A549 (cell line): ENCODE results near the gene ETFDH. TPM values are rescaled to one million over a fixed set of nuclear protein-coding genes. Genes with fewer than 3 reads are reported as not detected.

Experiments used
- ATAC-seq, 2 experiments: fragments of 200-7000 bp in 1 of 2; fragments of >200 bp in 1 of 2; cut with Nextera tagmentation in 1 of 2; cut with Tn5 transposase in 1 of 2; 3 replicates each; pipeline versions ENCODE4 v1.8.0 to v1.9.1; 2018 to 2020; ENCODE audit warnings: mild to moderate bottlenecking in 1 of 2, moderate library complexity in 1 of 2
- CTCF ChIA-PET: fragments of 300-600 bp; sonication (Branson Sonifier 250); formaldehyde crosslinking; extraction: SDS; loops from one replicate; lab custom pipeline; 2021; ENCODE audit warnings: antibody characterized with exemption, inconsistent platforms; lab: Yijun Ruan, JAX
- POLR2A ChIA-PET: fragments of 350-600 bp; formaldehyde crosslinking; extraction: SDS; loops from one replicate; lab custom pipeline; 2021; ENCODE audit warnings: antibody characterized with exemption, inconsistent platforms; lab: Yijun Ruan, JAX
- DNase-seq, 2 experiments: peaks; one replicate each; pipeline versions ENCODE4 v3.0.0 to v3.0.0-alpha.2; 2011 to 2016; ENCODE audit warnings: low read depth in 1 of 2, low spot score in 1 of 2
- FAIRE-seq: peaks from 2 replicates; lab custom pipeline; 2011; peaks lifted over from hg19 to GRCh38; lab: Jason Lieb, UNC
- H3K27ac ChIP-seq, 2 experiments: fragments of >200 bp; sonication (Bioruptor Twin); formaldehyde crosslinking; 3 replicates each; pipeline ENCODE4 v1.5.1; 2016 to 2017
- H3K4me1 ChIP-seq: fragments of >200 bp; sonication (Bioruptor Twin); formaldehyde crosslinking; 3 replicates; pipeline ENCODE4 v1.6.1; 2016
- H3K4me2 ChIP-seq: fragments of >200 bp; sonication (Bioruptor Twin); formaldehyde crosslinking; 3 replicates; pipeline ENCODE4 v1.6.1; 2016
- H3K4me3 ChIP-seq: fragments of >200 bp; sonication (Bioruptor Twin); formaldehyde crosslinking; 3 replicates; pipeline ENCODE4 v1.5.1; 2016
- H3K9me3 ChIP-seq: fragments of >200 bp; sonication (Bioruptor Twin); formaldehyde crosslinking; 3 replicates; pipeline ENCODE4 v1.6.1; 2016
- BHLHE40 ChIP-seq: IDR thresholded peaks from 2 replicates; pipeline ENCODE4 v1.6.1; 2012; ENCODE audit warnings: low read depth, low read length, inconsistent platforms
- CEBPB ChIP-seq, 2 experiments: fragments of >200 bp in 1 of 2; sonication (Bioruptor Twin) in 1 of 2; formaldehyde crosslinking in 1 of 2; IDR thresholded peaks; 2 replicates each; pipeline ENCODE4 v1.6.1; 2012 to 2016
- CHD4 ChIP-seq: fragments of 200-600 bp; sonication (generic); IDR thresholded peaks from 2 replicates; pipeline ENCODE4 v1.6.1; 2016; ENCODE audit warnings: antibody characterized with exemption, mild to moderate bottlenecking, borderline replicate concordance
- ESRRA ChIP-seq: fragments of 150-350 bp; IDR thresholded peaks from 2 replicates; pipeline ENCODE4 v1.6.1; 2014; ENCODE audit warnings: mild to moderate bottlenecking, low read length, borderline replicate concordance
- FOSB ChIP-seq: fragments of 250-450 bp; sonication (Bioruptor Pico); IDR thresholded peaks from 2 replicates; pipeline ENCODE4 v1.5.0; 2020; ENCODE audit warnings: mild to moderate bottlenecking, moderate library complexity
- HMGXB4 ChIP-seq: fragments of 250-450 bp; sonication (Bioruptor Pico); IDR thresholded peaks from 2 replicates; pipeline ENCODE4 v1.5.0; 2021; ENCODE audit warnings: mild to moderate bottlenecking, moderate library complexity, borderline replicate concordance
- HOXA7 ChIP-seq: fragments of 250-450 bp; sonication (Bioruptor Pico); IDR thresholded peaks from 2 replicates; pipeline ENCODE4 v1.5.0; 2020; ENCODE audit warnings: mild to moderate bottlenecking, moderate library complexity
- MAFK ChIP-seq: fragments of 450-650 bp; IDR thresholded peaks from 2 replicates; pipeline ENCODE4 v1.6.1; 2014; ENCODE audit not compliant: partially characterized antibody
- MAX ChIP-seq: IDR thresholded peaks from 2 replicates; pipeline ENCODE4 v1.6.1; 2012
- MAZ ChIP-seq: fragments of 150-350 bp; IDR thresholded peaks from 2 replicates; pipeline ENCODE4 v1.6.1; 2014; ENCODE audit warnings: antibody characterized with exemption, low read depth, low read length, borderline replicate concordance
- MYC ChIP-seq: IDR thresholded peaks from 2 replicates; pipeline ENCODE4 v1.6.1; 2012; ENCODE audit warnings: mild to moderate bottlenecking, inconsistent platforms, low read length, improper control_type of control experiment, borderline replicate concordance
- NR3C1 ChIP-seq: fragments of >200 bp; sonication (Bioruptor Twin); formaldehyde crosslinking; IDR thresholded peaks from 3 replicates; pipeline ENCODE4 v1.6.1; 2017
- POLR2A ChIP-seq: IDR thresholded peaks from 2 replicates; pipeline ENCODE4 v1.6.1; 2012; ENCODE audit warnings: mild to moderate bottlenecking, low read length
- RAD21 ChIP-seq, 2 experiments: fragments of >200 bp in 1 of 2; sonication (Bioruptor Twin) in 1 of 2; formaldehyde crosslinking in 1 of 2; IDR thresholded peaks in 1 of 2; conservative IDR thresholded peaks in 1 of 2; 2 replicates in 1 of 2; 3 replicates in 1 of 2; pipeline ENCODE4 v1.6.1; 2012 to 2018; ENCODE audit warnings: inconsistent platforms in 1 of 2
- RARB ChIP-seq: fragments of 250-450 bp; sonication (Bioruptor Pico); IDR thresholded peaks from 2 replicates; pipeline ENCODE4 v1.8.0; 2021; ENCODE audit warnings: mild to moderate bottlenecking, moderate library complexity
- RCOR1 ChIP-seq: fragments of 150-350 bp; IDR thresholded peaks from 2 replicates; pipeline ENCODE4 v1.6.1; 2014; ENCODE audit warnings: antibody characterized with exemption, low read length, low read depth
- REST ChIP-seq: fragments of 200-600 bp; sonication (generic); IDR thresholded peaks from 2 replicates; pipeline ENCODE4 v1.6.1; 2016; ENCODE audit warnings: antibody characterized with exemption, mild to moderate bottlenecking, moderate library complexity
- RFX5 ChIP-seq: fragments of 450-650 bp; IDR thresholded peaks from 2 replicates; pipeline ENCODE4 v1.7.1; 2014; ENCODE audit warnings: antibody characterized with exemption, mild to moderate bottlenecking, moderate library complexity
- SMC3 ChIP-seq: fragments of >200 bp; sonication (Bioruptor Twin); formaldehyde crosslinking; IDR thresholded peaks from 3 replicates; pipeline ENCODE4 v1.6.1; 2018; ENCODE audit warnings: inconsistent platforms
- TFCP2L1 ChIP-seq: fragments of 250-450 bp; sonication (Bioruptor Pico); IDR thresholded peaks from 2 replicates; pipeline ENCODE4 v1.5.0; 2021; ENCODE audit warnings: mild to moderate bottlenecking
- TP53 ChIP-seq: fragments of 250-450 bp; sonication (Bioruptor Pico); IDR thresholded peaks from 2 replicates; pipeline ENCODE4 v1.5.0; 2021; ENCODE audit warnings: mild to moderate bottlenecking, moderate library complexity
- ZFP36 ChIP-seq: fragments of 450-650 bp; IDR thresholded peaks from 2 replicates; pipeline ENCODE4 v1.6.1; 2014; ENCODE audit warnings: borderline replicate concordance; ENCODE audit not compliant: partially characterized antibody
- WGBS: methylation state at CpG from one replicate; pipeline ENCODE4 v1.1.6; 2017; ENCODE audit errors: missing lambda C conversion rate; 5-methylcytosine and 5-hydroxymethylcytosine counted together
- polyA plus RNA-seq, 4 experiments: library from polyadenylated mRNA; depleted of rRNA in 3 of 4; stranded (reverse); fragments of >200 nt; fragmentation: RNase III in 1 of 4; extraction: RNeasy Plus Mini Kit Qiagen cat#74134 plus additional on column Dnase treatment in 1 of 4; gene quantifications; 2 replicates in 3 of 4; 3 replicates in 1 of 4; pipeline ENCODE4 v1.2.3, GENCODE V29; 2011 to 2017
- TF ChIP-seq, protein P1 (sequence below): fragments of 450-650 bp; IDR thresholded peaks from 2 replicates; pipeline ENCODE4 v1.6.1; 2014; ENCODE audit warnings: antibody characterized with exemption
- TF ChIP-seq, protein P2 (sequence below): fragments of >200 bp; sonication (Bioruptor Twin); formaldehyde crosslinking; IDR thresholded peaks from 3 replicates; pipeline ENCODE4 v1.5.1; 2016
- TF ChIP-seq, protein P3 (sequence below): fragments of >200 bp; sonication (Bioruptor Twin); formaldehyde crosslinking; IDR thresholded peaks from 2 replicates; pipeline ENCODE4 v1.6.1; 2016

Gene ETFDH
- polyA plus RNA-seq, 2 of the 4 experiments (the other 2 are of a cell fraction) = 6.7 to 15.7 TPM

- TF ChIP-seq HOXA7 (CRISPR knock-in tag) = no peak
- no peak for TF ChIP-seq CHD4
- TF ChIP-seq CEBPB (IDR thresholded peaks at IDR 0.05) = no peak
- TF ChIP-seq RFX5 = no peak
- no peak for TF ChIP-seq TFCP2L1 (CRISPR knock-in tag)
- TF ChIP-seq POLR2A = no peak
- TF ChIP-seq, all 56 proteins: peak for 0
Observed at GRCh38 chr4:158664806-158665205, 7.3 kb upstream of the ETFDH start (continued).

GRCh38 chr4:158666892-158667291, 5.2 kb upstream of the ETFDH start:
- no peak for DNase-seq
- Histone ChIP-seq H3K4me1 (peaks cover 8% of the 10 kb centered on the region; the same call in 2 of the 3 replicates), H3K27ac (no peak overlapping the region), H3K9me3 (no peaks in the 10 kb centered on the region), H3K4me3 (no peak overlapping the region), H3K4me2 (no peak overlapping the region)
- WGBS = 88% methylated on average over 2 of the region's 2 CpGs
- POLR2A ChIA-PET = no interaction called here
- CTCF ChIA-PET = interaction anchor here (1.2 to 2.3 kb wide), 2 partner anchors 9 to 536 kb away, joined by 3 to 7 read pairs; no protein-coding TSS in a partner anchor
- no peak for FAIRE-seq
- TF ChIP-seq MAFK (peak; percentile 36), CEBPB (IDR thresholded peaks at IDR 0.05) (no peak)
- no peak for ATAC-seq

GRCh38 chr4:158667651-158668198, 4.4 kb upstream of the ETFDH start:
- Histone ChIP-seq H3K4me3 (no peak overlapping the region), H3K4me2 (no peak overlapping the region), H3K4me1 (peaks cover 8% of the 10 kb centered on the region; the same call in 2 of the 3 replicates), H3K27ac (no peak overlapping the region), H3K9me3 (no peaks in the 10 kb centered on the region)
- peak; percentile 43 to 53 for DNase-seq
- ChIA-PET CTCF (interaction anchor here (0.7 to 2.3 kb wide), 4 partner anchors 10 to 535 kb away, joined by 3 to 7 read pairs (median 6); no protein-coding TSS in a partner anchor), POLR2A (no interaction called here)
- ATAC-seq = no peak
- peak; percentile 43; the same call in 2 of the 3 replicates for TF ChIP-seq SMC3
- no peak for TF ChIP-seq HMGXB4 (CRISPR knock-in tag)
- no peak for TF ChIP-seq MYC
- no peak for TF ChIP-seq MAX
- TF ChIP-seq, protein P1, sequence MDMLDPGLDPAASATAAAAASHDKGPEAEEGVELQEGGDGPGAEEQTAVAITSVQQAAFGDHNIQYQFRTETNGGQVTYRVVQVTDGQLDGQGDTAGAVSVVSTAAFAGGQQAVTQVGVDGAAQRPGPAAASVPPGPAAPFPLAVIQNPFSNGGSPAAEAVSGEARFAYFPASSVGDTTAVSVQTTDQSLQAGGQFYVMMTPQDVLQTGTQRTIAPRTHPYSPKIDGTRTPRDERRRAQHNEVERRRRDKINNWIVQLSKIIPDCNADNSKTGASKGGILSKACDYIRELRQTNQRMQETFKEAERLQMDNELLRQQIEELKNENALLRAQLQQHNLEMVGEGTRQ = no peak
- TF ChIP-seq REST = no peak
- TF ChIP-seq ESRRA = no peak
- no peak for TF ChIP-seq MAZ
- TF ChIP-seq NR3C1 = no peak
- no peak for TF ChIP-seq RFX5
- TF ChIP-seq, protein P2, sequence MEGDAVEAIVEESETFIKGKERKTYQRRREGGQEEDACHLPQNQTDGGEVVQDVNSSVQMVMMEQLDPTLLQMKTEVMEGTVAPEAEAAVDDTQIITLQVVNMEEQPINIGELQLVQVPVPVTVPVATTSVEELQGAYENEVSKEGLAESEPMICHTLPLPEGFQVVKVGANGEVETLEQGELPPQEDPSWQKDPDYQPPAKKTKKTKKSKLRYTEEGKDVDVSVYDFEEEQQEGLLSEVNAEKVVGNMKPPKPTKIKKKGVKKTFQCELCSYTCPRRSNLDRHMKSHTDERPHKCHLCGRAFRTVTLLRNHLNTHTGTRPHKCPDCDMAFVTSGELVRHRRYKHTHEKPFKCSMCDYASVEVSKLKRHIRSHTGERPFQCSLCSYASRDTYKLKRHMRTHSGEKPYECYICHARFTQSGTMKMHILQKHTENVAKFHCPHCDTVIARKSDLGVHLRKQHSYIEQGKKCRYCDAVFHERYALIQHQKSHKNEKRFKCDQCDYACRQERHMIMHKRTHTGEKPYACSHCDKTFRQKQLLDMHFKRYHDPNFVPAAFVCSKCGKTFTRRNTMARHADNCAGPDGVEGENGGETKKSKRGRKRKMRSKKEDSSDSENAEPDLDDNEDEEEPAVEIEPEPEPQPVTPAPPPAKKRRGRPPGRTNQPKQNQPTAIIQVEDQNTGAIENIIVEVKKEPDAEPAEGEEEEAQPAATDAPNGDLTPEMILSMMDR = peak; percentile 49
- TF ChIP-seq ZFP36 = peak; percentile 36
- no peak for TF ChIP-seq RARB (CRISPR knock-in tag)
- TF ChIP-seq TP53 (CRISPR knock-in tag) = no peak
- TF ChIP-seq RAD21 (conservative IDR thresholded peaks at IDR 0.05 in 1 of 2, IDR thresholded peaks at IDR 0.05 in 1 of 2) = peak; percentile 21 to 38; a peak in 3 of 5 replicates
- TF ChIP-seq BHLHE40 = no peak
- TF ChIP-seq RCOR1 = no peak
- TF ChIP-seq, protein P3, sequence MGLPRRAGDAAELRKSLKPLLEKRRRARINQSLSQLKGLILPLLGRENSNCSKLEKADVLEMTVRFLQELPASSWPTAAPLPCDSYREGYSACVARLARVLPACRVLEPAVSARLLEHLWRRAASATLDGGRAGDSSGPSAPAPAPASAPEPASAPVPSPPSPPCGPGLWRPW = no peak
- no peak for TF ChIP-seq FOSB (CRISPR knock-in tag)
- WGBS = 35% methylated on average over 3 of the region's 3 CpGs
- FAIRE-seq = no peak
